NCI-H146 (cell line): ENCODE measurements around the gene RPA4.
"Not testable (repeated sequence)": the region's sequence is repeated elsewhere in the genome, so short reads cannot be mapped to it uniquely, and the experiment has no call there.

Experiments used
- DNase-seq: peaks from one replicate; lab custom pipeline; 2025; lab: John Stamatoyannopoulos, UW

RPA4 gene

GRCh38 chrX:96883608-96884007, at the start of gene RPA4:
RPA4 (plus strand) TSS chrX:96883908; CDS start chrX:96884311, 403 bp downstream.
- DNase-seq, result no peak

GRCh38 chrX:96834137-96834536, 49.6 kb upstream of the RPA4 start:
- no peak for DNase-seq

GRCh38 chrX:96835660-96836289, 47.9 kb upstream of the RPA4 start:
- DNase-seq, result no peak

- no peak for DNase-seq
These were observed 45.9 kb upstream of the RPA4 start for GRCh38 chrX:96837808-96838207.

- DNase-seq, result no peak
These were observed 45.2 kb upstream of the RPA4 start for GRCh38 chrX:96838537-96838936.

- DNase-seq, result no peak
These were observed 42.4 kb upstream of the RPA4 start for GRCh38 chrX:96841325-96841724.

- DNase-seq, result not testable (repeated sequence)
These were observed 41.8 kb upstream of the RPA4 start for GRCh38 chrX:96841866-96842265.

- DNase-seq, result no peak
These were observed 40.1 kb upstream of the RPA4 start for GRCh38 chrX:96843566-96843965.

GRCh38 chrX:96846841-96847240, 36.9 kb upstream of the RPA4 start:
- DNase-seq, result no peak

- not testable (repeated sequence) for DNase-seq
These were observed 24.3 kb upstream of the RPA4 start for GRCh38 chrX:96859422-96859821.

GRCh38 chrX:96861218-96861617, 22.5 kb upstream of the RPA4 start:
- no peak for DNase-seq

GRCh38 chrX:96861661-96862060, 22.0 kb upstream of the RPA4 start:
- no peak for DNase-seq

GRCh38 chrX:96884027-96884426, 319 bp downstream of the RPA4 start:
- no peak for DNase-seq

- no peak for DNase-seq
These were observed 6.0 kb downstream of the RPA4 start for GRCh38 chrX:96889726-96890125.

GRCh38 chrX:96906741-96907140, 23.0 kb downstream of the RPA4 start:
- no peak for DNase-seq

- DNase-seq, result no peak
These were observed 24.0 kb downstream of the RPA4 start for GRCh38 chrX:96907516-96908272.

- no peak for DNase-seq
These were observed 25.6 kb downstream of the RPA4 start for GRCh38 chrX:96909291-96909690.

GRCh38 chrX:96918864-96919263, 35.2 kb downstream of the RPA4 start:
- DNase-seq, result no peak

GRCh38 chrX:96919672-96920071, 36.0 kb downstream of the RPA4 start:
- DNase-seq, result no peak

- no peak for DNase-seq
These were observed 40.9 kb downstream of the RPA4 start for GRCh38 chrX:96924581-96924980.

- DNase-seq, result no peak
These were observed 45.3 kb downstream of the RPA4 start for GRCh38 chrX:96929036-96929435.
